SU-DHL-6 (cell line): ENCODE data around the gene MARCHF4.

ENCODE experiments used
- CTCF ChIP-seq: fragments of 200-600 bp; sonication (generic); IDR thresholded peaks from one replicate; pipeline ENCODE4 v1.5.1; 2017; ENCODE audit warnings: antibody characterized with exemption, mild to moderate bottlenecking, low read length, moderate library complexity; ENCODE audit not compliant: insufficient read depth, poor library complexity, severe bottlenecking
- EZH2phosphoT487 ChIP-seq: fragments of 200-600 bp; sonication (generic), shearing (Covaris generic); conservative IDR thresholded peaks from 2 replicates; pipeline ENCODE4 v1.6.1; 2018; ENCODE audit warnings: mild to moderate bottlenecking, antibody characterized with exemption, low read length, moderate library complexity, mixed read lengths

- TF ChIP-seq CTCF (no peak), EZH2phosphoT487 (no peak)
These were observed 32.0 kb downstream of the MARCHF4 start for GRCh38 chr2:216340280-216340631.
